Measurements from ENCODE around the gene OAF.

OAF gene

GRCh38 chr11:120210626-120211521 is at the start of gene OAF:
TSS of gene OAF (plus strand) at chr11:120211032. CDS start at chr11:120211280, 248 bp downstream.
- DNase-seq (ENCODE audit: extremely low read depth, insufficient read length): peak; percentile 81
- peak within 1 kb of the TSS; percentile 57 for H3K4me3 ChIP-seq (replicated peaks; ENCODE audit: low read depth, low read length)
- no peaks in the 10 kb centered on the region; the same call in 1 of the 2 replicates for H3K27me3 ChIP-seq (replicated peaks; ENCODE audit: control insufficient read depth, insufficient read depth, low read length)
- TF ChIP-seq, protein P1, sequence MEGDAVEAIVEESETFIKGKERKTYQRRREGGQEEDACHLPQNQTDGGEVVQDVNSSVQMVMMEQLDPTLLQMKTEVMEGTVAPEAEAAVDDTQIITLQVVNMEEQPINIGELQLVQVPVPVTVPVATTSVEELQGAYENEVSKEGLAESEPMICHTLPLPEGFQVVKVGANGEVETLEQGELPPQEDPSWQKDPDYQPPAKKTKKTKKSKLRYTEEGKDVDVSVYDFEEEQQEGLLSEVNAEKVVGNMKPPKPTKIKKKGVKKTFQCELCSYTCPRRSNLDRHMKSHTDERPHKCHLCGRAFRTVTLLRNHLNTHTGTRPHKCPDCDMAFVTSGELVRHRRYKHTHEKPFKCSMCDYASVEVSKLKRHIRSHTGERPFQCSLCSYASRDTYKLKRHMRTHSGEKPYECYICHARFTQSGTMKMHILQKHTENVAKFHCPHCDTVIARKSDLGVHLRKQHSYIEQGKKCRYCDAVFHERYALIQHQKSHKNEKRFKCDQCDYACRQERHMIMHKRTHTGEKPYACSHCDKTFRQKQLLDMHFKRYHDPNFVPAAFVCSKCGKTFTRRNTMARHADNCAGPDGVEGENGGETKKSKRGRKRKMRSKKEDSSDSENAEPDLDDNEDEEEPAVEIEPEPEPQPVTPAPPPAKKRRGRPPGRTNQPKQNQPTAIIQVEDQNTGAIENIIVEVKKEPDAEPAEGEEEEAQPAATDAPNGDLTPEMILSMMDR (IDR thresholded peaks at IDR 0.05; ENCODE audit: insufficient read depth, low read length, poor library complexity, severe bottlenecking): no peak
- no peaks in the 10 kb centered on the region for H3K36me3 ChIP-seq (ENCODE audit: control insufficient read depth, insufficient read depth, low read length)

DNA sequence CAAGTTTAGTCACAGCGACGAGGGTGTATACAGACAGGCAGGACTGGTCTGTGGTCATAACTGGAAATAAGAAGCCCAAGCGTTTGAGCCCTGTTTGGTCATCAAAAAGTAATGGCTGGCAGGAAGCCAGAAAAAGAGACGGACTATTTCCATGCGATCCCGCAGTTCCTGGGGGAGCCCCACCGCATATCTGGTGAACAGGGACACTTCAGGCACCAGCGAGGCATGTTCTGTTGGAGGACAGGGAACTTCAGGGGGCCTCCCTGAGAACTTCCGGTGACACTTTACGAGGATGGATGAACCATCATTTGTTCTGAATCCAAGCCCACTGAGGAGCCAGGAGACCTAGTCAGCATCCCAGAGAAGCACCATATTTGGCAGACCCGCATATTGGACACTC is 43.2 kb upstream of the OAF start:
- TF ChIP-seq, protein P1 (IDR thresholded peaks at IDR 0.05; ENCODE audit: insufficient read depth, low read length, poor library complexity, severe bottlenecking): no peak
- Histone ChIP-seq H3K36me3 (ENCODE audit: control insufficient read depth, insufficient read depth, low read length) (no peaks in the 10 kb centered on the region), H3K27me3 (replicated peaks; ENCODE audit: control insufficient read depth, insufficient read depth, low read length) (no peaks in the 10 kb centered on the region; the same call in 1 of the 2 replicates), H3K4me3 (replicated peaks; ENCODE audit: low read depth, low read length) (no peak overlapping the region)
- no peak for DNase-seq (ENCODE audit: extremely low read depth, insufficient read length)

GRCh38 chr11:120168108-120168959 is 42.5 kb upstream of the OAF start:
- Histone ChIP-seq H3K36me3 (ENCODE audit: control insufficient read depth, insufficient read depth, low read length) (no peaks in the 10 kb centered on the region), H3K4me3 (replicated peaks; ENCODE audit: low read depth, low read length) (no peak overlapping the region), H3K27me3 (replicated peaks; ENCODE audit: control insufficient read depth, insufficient read depth, low read length) (no peaks in the 10 kb centered on the region; the same call in none of the 2 replicates)
- DNase-seq (ENCODE audit: extremely low read depth, insufficient read length): no peak
- TF ChIP-seq, protein P1 (IDR thresholded peaks at IDR 0.05; ENCODE audit: insufficient read depth, low read length, poor library complexity, severe bottlenecking): no peak

DNA sequence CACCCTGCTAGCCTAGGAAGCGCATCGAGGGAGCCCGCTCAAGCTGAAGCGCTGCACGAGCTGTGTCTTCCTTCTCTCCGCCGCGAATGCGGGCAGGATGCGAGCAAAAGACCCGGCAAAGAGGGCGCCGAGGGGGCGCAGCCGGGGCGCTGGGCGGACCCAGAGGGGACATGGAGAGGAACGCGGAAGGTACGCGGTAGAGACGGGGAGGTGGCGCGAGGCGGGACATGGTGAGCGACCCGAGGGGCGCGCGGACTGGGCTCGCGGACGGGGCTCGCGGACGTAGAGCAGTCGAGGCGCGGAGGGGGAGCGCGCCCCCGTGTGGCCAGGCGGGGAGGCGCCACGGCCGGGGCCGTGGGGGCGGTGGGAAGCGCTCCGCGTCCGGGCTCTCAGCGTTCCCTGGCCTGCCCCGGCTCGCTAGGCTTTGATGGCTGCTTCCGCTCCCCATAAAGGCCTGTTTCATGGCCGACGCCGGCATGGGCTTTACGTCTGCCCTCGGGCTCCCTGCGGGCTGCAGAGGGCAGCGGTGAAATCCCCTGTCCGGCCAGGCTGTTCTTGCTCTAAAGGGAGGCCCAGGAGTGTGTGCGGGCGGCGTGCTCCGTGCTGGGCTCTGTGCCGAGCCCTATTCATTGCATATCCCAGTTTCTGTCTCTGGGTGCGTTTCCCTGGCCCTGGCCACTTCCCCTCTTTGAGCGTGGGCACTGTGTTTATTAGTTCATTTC is 41.7 kb upstream of the OAF start:
- peak; percentile 48 for DNase-seq (ENCODE audit: extremely low read depth, insufficient read length)
- Histone ChIP-seq H3K27me3 (replicated peaks; ENCODE audit: control insufficient read depth, insufficient read depth, low read length) (no peaks in the 10 kb centered on the region; the same call in 1 of the 2 replicates), H3K4me3 (replicated peaks; ENCODE audit: low read depth, low read length) (no peak overlapping the region), H3K36me3 (ENCODE audit: control insufficient read depth, insufficient read depth, low read length) (no peaks in the 10 kb centered on the region)
- TF ChIP-seq, protein P1 (IDR thresholded peaks at IDR 0.05; ENCODE audit: insufficient read depth, low read length, poor library complexity, severe bottlenecking): no peak

DNA sequence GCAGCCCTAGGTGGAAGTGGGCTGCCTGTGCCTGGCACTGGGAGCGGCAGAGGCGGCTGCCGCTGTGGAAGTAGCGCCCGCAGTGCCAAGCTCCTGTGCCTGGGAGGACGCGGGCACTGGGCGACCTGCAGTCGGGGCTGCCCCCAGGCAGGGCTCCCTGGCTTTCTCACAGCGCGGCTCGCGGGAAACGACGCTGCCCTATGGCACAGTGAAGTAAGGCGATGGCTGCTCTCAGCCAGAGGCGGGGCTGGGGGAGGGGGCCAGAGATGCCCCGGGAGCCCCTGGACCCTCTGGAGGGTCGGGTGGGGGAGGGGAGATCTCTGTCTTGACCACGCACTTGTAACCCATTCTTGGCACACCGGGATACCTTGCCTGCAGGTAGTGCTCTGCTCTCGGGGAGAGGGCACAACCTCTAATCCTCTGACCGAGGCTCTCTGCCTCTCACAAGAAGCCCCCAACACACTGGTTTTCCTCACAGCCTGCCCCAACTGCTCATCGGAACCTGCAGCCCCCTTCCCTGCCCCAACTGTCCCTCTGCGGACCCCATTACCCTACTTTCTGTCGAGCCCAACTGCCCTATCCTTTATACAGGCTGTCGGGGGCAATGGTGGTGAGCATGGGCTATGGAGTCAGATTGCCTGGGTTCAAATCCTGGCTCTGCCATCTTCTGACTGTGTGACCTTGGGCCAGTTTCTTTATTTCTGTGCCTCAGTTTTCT is 40.7 kb upstream of the OAF start:
- no peak overlapping the region for H3K4me3 ChIP-seq (replicated peaks; ENCODE audit: low read depth, low read length)
- no peak for DNase-seq (ENCODE audit: extremely low read depth, insufficient read length)
- TF ChIP-seq, protein P1 (IDR thresholded peaks at IDR 0.05; ENCODE audit: insufficient read depth, low read length, poor library complexity, severe bottlenecking): no peak
- H3K36me3 ChIP-seq (ENCODE audit: control insufficient read depth, insufficient read depth, low read length): no peaks in the 10 kb centered on the region
- no peaks in the 10 kb centered on the region; the same call in none of the 2 replicates for H3K27me3 ChIP-seq (replicated peaks; ENCODE audit: control insufficient read depth, insufficient read depth, low read length)
